ENCODE measurements around the gene SOBP.

- TF ChIP-seq, protein P1, sequence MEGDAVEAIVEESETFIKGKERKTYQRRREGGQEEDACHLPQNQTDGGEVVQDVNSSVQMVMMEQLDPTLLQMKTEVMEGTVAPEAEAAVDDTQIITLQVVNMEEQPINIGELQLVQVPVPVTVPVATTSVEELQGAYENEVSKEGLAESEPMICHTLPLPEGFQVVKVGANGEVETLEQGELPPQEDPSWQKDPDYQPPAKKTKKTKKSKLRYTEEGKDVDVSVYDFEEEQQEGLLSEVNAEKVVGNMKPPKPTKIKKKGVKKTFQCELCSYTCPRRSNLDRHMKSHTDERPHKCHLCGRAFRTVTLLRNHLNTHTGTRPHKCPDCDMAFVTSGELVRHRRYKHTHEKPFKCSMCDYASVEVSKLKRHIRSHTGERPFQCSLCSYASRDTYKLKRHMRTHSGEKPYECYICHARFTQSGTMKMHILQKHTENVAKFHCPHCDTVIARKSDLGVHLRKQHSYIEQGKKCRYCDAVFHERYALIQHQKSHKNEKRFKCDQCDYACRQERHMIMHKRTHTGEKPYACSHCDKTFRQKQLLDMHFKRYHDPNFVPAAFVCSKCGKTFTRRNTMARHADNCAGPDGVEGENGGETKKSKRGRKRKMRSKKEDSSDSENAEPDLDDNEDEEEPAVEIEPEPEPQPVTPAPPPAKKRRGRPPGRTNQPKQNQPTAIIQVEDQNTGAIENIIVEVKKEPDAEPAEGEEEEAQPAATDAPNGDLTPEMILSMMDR (IDR thresholded peaks at IDR 0.05) = no peak
- TF ChIP-seq POLR2A (IDR thresholded peaks at IDR 0.05) = no peak
Observed at GRCh38 chr6:107488875-107489635, 862 bp upstream of the SOBP start.

Data from esophagus squamous epithelium (tissue), 4 donors.